ENCODE measurements around the gene MYBBP1A.

DNA sequence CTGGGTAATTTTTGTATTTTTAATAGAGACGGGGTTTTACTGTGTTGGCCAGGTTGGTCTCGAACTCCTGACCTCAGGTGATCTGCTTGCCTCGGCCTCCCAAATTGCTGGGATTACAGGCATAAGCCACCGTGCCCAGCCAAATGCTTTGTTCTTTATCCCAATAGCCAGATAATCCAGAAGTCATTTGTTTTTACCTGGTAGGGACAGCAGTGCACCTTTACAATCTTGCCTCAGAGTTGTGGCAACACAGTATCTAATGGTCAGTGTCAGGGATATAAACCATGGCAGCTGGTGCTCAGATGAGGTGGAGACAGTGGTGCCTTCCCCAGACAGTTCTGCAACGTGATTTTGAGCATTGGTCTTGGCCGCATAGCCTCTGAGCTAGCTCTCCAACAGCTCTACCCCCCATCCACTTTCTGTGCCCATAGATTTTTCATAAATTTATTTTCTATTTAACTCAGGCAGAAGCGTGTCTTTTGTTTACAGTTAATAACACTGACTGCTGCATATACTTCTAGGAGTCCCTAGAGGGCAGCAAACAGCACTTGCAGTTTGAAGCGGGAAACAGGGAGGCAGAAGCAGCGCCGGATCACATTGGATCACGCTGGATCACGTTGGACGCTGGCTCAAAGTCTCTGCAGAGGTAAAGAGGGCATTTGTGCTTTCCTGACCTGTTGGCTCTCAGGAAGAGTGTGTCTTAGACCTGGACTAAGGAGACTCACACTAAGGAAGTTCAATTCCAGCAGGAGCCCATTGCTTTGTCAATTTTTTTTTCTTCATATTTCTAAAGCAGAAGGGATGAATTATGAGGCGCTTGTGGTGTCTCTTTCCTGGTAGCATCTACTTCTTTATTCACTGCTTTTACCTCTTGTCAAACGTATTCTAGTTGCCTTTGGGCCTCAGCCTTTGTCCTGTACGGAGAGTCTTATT, 10.3 kb upstream of the MYBBP1A start:
- TF ChIP-seq RAD21 (IDR thresholded peaks at IDR 0.05; ENCODE audit: low read depth) (peak; percentile 59), POLR2A (IDR thresholded peaks at IDR 0.05; ENCODE audit: borderline replicate concordance, extremely low read depth, insufficient read depth, insufficient read length) (no peak), CEBPB (IDR thresholded peaks at IDR 0.05; ENCODE audit: low read depth) (no peak), EZH2 (IDR thresholded peaks at IDR 0.05) (no peak), POLR2AphosphoS5 (IDR thresholded peaks at IDR 0.05; ENCODE audit: low read depth, low read length) (peak; percentile 17; the same call in 1 of the 2 replicates), SRF (IDR thresholded peaks at IDR 0.05; ENCODE audit: low read depth) (no peak)
- TF ChIP-seq, protein P1, sequence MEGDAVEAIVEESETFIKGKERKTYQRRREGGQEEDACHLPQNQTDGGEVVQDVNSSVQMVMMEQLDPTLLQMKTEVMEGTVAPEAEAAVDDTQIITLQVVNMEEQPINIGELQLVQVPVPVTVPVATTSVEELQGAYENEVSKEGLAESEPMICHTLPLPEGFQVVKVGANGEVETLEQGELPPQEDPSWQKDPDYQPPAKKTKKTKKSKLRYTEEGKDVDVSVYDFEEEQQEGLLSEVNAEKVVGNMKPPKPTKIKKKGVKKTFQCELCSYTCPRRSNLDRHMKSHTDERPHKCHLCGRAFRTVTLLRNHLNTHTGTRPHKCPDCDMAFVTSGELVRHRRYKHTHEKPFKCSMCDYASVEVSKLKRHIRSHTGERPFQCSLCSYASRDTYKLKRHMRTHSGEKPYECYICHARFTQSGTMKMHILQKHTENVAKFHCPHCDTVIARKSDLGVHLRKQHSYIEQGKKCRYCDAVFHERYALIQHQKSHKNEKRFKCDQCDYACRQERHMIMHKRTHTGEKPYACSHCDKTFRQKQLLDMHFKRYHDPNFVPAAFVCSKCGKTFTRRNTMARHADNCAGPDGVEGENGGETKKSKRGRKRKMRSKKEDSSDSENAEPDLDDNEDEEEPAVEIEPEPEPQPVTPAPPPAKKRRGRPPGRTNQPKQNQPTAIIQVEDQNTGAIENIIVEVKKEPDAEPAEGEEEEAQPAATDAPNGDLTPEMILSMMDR (IDR thresholded peaks at IDR 0.05 in 2 of 3, conservative IDR thresholded peaks at IDR 0.05 in 1 of 3; ENCODE audit: borderline replicate concordance in 1 of 3, insufficient read depth in 1 of 3, low read depth in 2 of 3, low read length in 2 of 3) = peak; percentile 82 to 90 (median 86)
